Smooth muscle cell (in vitro differentiated cells): Measurements from ENCODE around the gene SGPL1. TPM values are rescaled to one million over a fixed set of nuclear protein-coding genes. Genes with fewer than 3 reads are reported as not detected.
A peak's percentile ranks its signal among the peaks of the same experiment; 100 is the strongest.

Experiments used
- DNase-seq: peaks from one replicate; lab custom pipeline; 2025; ENCODE audit not compliant: unreplicated experiment; lab: John Stamatoyannopoulos, UW
- H2AFZ ChIP-seq: fragments of 200-600 bp; sonication (generic); 2 replicates; pipeline ENCODE4 v1.6.0; 2016; ENCODE audit warnings: antibody characterized with exemption, low read depth, mild to moderate bottlenecking
- H3F3A ChIP-seq: fragments of 200-600 bp; sonication (generic); 2 replicates; pipeline ENCODE4 v1.6.0; 2017; ENCODE audit warnings: antibody characterized with exemption, low read depth
- H3K27ac ChIP-seq: fragments of 200-600 bp; sonication (generic); 2 replicates; pipeline ENCODE4 v1.5.1; 2016; ENCODE audit warnings: low read depth, mild to moderate bottlenecking
- H3K27me3 ChIP-seq: fragments of 200-600 bp; sonication (generic); 2 replicates; pipeline ENCODE4 v1.6.1; 2016; ENCODE audit warnings: low read depth, mild to moderate bottlenecking
- H3K36me3 ChIP-seq: fragments of 200-600 bp; sonication (generic); 2 replicates; pipeline ENCODE4 v1.5.1; 2016; ENCODE audit warnings: low read depth
- H3K4me1 ChIP-seq: fragments of 200-600 bp; sonication (generic); 2 replicates; pipeline ENCODE4 v1.5.1; 2016; ENCODE audit warnings: low read depth
- H3K4me2 ChIP-seq: fragments of 200-600 bp; sonication (generic); 2 replicates; pipeline ENCODE4 v1.6.0; 2016; ENCODE audit warnings: mild to moderate bottlenecking
- H3K4me3 ChIP-seq: fragments of 200-600 bp; sonication (generic); 2 replicates; pipeline ENCODE4 v1.5.1; 2016; ENCODE audit warnings: mild to moderate bottlenecking
- H3K79me2 ChIP-seq: fragments of 200-600 bp; sonication (generic); 2 replicates; pipeline ENCODE4 v1.6.0; 2016; ENCODE audit warnings: low read depth, mild to moderate bottlenecking
- H3K9ac ChIP-seq: fragments of 200-600 bp; sonication (generic); 2 replicates; pipeline ENCODE4 v1.6.0; 2016; ENCODE audit warnings: low read depth
- H3K9me3 ChIP-seq: fragments of 200-600 bp; sonication (generic); replicated peaks from 2 replicates; pipeline ENCODE4 v1.5.1; 2016; ENCODE audit warnings: low read depth
- H4K20me1 ChIP-seq: fragments of 200-600 bp; sonication (generic); 2 replicates; pipeline ENCODE4 v1.6.0; 2016; ENCODE audit warnings: low read depth
- CTCF ChIP-seq: fragments of 200-600 bp; sonication (generic); IDR thresholded peaks from 2 replicates; pipeline ENCODE4 v1.5.1; 2017; ENCODE audit warnings: borderline replicate concordance, mild to moderate bottlenecking, antibody characterized with exemption; ENCODE audit not compliant: insufficient read depth, poor library complexity, severe bottlenecking
- WGBS: methylation state at CpG from one replicate; pipeline ENCODE4 v1.1.7; 2016; ENCODE audit warnings: low lambda C conversion rate; 5-methylcytosine and 5-hydroxymethylcytosine counted together
- polyA plus RNA-seq: library from polyadenylated mRNA; unstranded; fragments of >200 nt; fragmentation: Nextera tagmentation; extraction: Ambion mirVana; gene quantifications from 2 replicates; pipeline ENCODE4 v1.2.1, GENCODE V29; 2016
- total RNA-seq: library from RNA; depleted of rRNA; stranded (reverse); fragments of >200 nt; gene quantifications from 2 replicates; pipeline ENCODE4 v1.2.3, GENCODE V29; 2014

Gene SGPL1
- total and polyA plus RNA-seq, 2 experiments from 2014 or later = 20.0 to 41.1 TPM

- no peak for TF ChIP-seq CTCF
- no peak overlapping the region for H3K4me3 ChIP-seq
- DNase-seq = no peak
- no peaks in the 10 kb centered on the region for H3K4me1 ChIP-seq
- H3K4me2 ChIP-seq = no peak overlapping the region
- H3K9me3 ChIP-seq = no peaks in the 10 kb centered on the region
- H3K27me3 ChIP-seq = no peaks in the 10 kb centered on the region
- no peaks in the 10 kb centered on the region for H3F3A ChIP-seq
- no peak overlapping the region for H3K27ac ChIP-seq
- no peaks in the 10 kb centered on the region for H4K20me1 ChIP-seq
- 60% methylated on average over 7 of the region's 7 CpGs for WGBS
- H3K36me3 ChIP-seq = no peaks in the 10 kb centered on the region
- no peak overlapping the region for H3K9ac ChIP-seq
- no peak overlapping the region for H2AFZ ChIP-seq
- no peaks in the 10 kb centered on the region for H3K79me2 ChIP-seq
Observed at GRCh38 chr10:70874061-70874460, 58.3 kb downstream of the SGPL1 start.

- Histone ChIP-seq H3K9ac (no peak overlapping the region), H3K9me3 (no peaks in the 10 kb centered on the region), H2AFZ (no peak overlapping the region), H3K79me2 (no peaks in the 10 kb centered on the region), H3K4me2 (no peak overlapping the region), H3K4me1 (no peaks in the 10 kb centered on the region), H3F3A (no peaks in the 10 kb centered on the region), H3K27ac (no peak overlapping the region), H3K36me3 (no peaks in the 10 kb centered on the region), H4K20me1 (no peaks in the 10 kb centered on the region), H3K27me3 (no peaks in the 10 kb centered on the region), H3K4me3 (no peak overlapping the region)
- no peak for DNase-seq
- 73% methylated on average over 1 of the region's 1 CpG for WGBS
- TF ChIP-seq CTCF = no peak
Observed at GRCh38 chr10:70879207-70879606, 63.5 kb downstream of the SGPL1 start.

GRCh38 chr10:70880077-70880534 lies 64.4 kb downstream of the SGPL1 start:
- TF ChIP-seq CTCF = peak; percentile 87
- no peak for DNase-seq
- Histone ChIP-seq H3K79me2 (no peaks in the 10 kb centered on the region), H3K27ac (no peak overlapping the region), H3K27me3 (no peaks in the 10 kb centered on the region), H4K20me1 (no peaks in the 10 kb centered on the region), H3K9me3 (no peaks in the 10 kb centered on the region), H3F3A (no peaks in the 10 kb centered on the region), H3K36me3 (no peaks in the 10 kb centered on the region), H3K4me1 (no peaks in the 10 kb centered on the region), H3K9ac (no peak overlapping the region), H3K4me3 (no peak overlapping the region), H2AFZ (no peak overlapping the region), H3K4me2 (no peak overlapping the region)
- WGBS = 27% methylated on average over 4 of the region's 4 CpGs

DNA sequence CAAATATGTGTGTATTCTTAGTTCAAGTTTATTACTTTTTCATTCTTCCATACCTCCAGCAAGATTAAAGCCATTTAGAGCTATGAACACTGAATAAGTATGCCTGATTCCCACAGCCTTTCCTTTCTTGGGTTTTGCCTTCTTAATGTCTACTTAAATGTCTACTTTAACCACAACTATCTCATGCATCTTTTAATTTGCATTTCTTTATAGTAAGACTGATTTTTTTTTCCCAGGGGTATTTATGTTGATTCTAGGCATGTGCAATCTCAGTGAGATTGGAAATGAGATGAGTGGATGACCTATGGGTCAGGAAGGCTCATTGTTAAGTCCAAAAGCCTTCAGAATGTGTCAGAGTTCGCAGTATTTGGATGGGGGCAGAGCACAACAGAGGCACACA lies 69.0 kb downstream of the SGPL1 start:
- H3K27ac ChIP-seq = no peak overlapping the region
- H3F3A ChIP-seq = no peaks in the 10 kb centered on the region
- no peaks in the 10 kb centered on the region for H3K36me3 ChIP-seq
- H3K4me1 ChIP-seq = peaks cover 7% of the 10 kb centered on the region
- no peak for TF ChIP-seq CTCF
- H2AFZ ChIP-seq = no peak overlapping the region
- H3K4me3 ChIP-seq = no peak overlapping the region
- no peak overlapping the region for H3K4me2 ChIP-seq
- 100% methylated on average over 1 of the region's 1 CpG for WGBS
- no peaks in the 10 kb centered on the region for H4K20me1 ChIP-seq
- no peak overlapping the region for H3K9ac ChIP-seq
- H3K27me3 ChIP-seq = no peaks in the 10 kb centered on the region
- no peaks in the 10 kb centered on the region for H3K9me3 ChIP-seq
- H3K79me2 ChIP-seq = no peaks in the 10 kb centered on the region
- DNase-seq = no peak
